ENCODE measurements around the gene ARMS2.
A peak's percentile ranks its signal among the peaks of the same experiment; 100 is the strongest.

ARMS2 gene

DNA sequence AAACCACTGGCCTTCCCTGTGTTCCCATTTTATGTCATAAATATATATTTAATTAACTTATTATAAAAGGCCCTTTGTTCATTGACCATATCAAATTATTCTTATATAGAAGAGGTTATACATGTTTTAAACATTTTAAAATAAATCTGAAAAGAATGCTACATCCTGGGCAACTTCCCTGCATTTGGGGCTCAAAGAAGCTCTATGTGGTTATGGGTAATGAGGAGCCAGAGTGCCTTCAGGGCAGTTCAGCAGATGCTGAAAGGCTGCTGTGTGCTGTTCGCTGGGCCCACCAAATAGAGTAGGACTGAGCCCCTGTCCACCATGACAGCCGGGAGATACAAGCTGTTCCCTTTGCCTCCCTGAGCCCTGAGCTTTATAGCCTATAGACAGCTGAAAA lies 42.8 kb downstream of the ARMS2 start:
- Histone ChIP-seq H3K36me3 (ENCODE audit: low read depth) (peaks cover 6% of the 10 kb centered on the region), H3K27me3 (ENCODE audit: insufficient read depth, poor library complexity, severe bottlenecking) (no peaks in the 10 kb centered on the region), H3K27ac (ENCODE audit: poor library complexity, severe bottlenecking) (no peak overlapping the region), H3K4me1 (ENCODE audit: insufficient read depth, poor library complexity, severe bottlenecking) (peaks cover 25% of the 10 kb centered on the region), H3K4me3 (ENCODE audit: severe bottlenecking) (no peak overlapping the region), H3K9me3 (ENCODE audit: severe bottlenecking) (no peaks in the 10 kb centered on the region)
- no peak for DNase-seq (ENCODE audit: low spot score)
- TF ChIP-seq, protein P1, sequence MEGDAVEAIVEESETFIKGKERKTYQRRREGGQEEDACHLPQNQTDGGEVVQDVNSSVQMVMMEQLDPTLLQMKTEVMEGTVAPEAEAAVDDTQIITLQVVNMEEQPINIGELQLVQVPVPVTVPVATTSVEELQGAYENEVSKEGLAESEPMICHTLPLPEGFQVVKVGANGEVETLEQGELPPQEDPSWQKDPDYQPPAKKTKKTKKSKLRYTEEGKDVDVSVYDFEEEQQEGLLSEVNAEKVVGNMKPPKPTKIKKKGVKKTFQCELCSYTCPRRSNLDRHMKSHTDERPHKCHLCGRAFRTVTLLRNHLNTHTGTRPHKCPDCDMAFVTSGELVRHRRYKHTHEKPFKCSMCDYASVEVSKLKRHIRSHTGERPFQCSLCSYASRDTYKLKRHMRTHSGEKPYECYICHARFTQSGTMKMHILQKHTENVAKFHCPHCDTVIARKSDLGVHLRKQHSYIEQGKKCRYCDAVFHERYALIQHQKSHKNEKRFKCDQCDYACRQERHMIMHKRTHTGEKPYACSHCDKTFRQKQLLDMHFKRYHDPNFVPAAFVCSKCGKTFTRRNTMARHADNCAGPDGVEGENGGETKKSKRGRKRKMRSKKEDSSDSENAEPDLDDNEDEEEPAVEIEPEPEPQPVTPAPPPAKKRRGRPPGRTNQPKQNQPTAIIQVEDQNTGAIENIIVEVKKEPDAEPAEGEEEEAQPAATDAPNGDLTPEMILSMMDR (IDR thresholded peaks at IDR 0.05; ENCODE audit: poor library complexity, severe bottlenecking), result no peak
- no peak for ATAC-seq (ENCODE audit: low read depth)

DNA sequence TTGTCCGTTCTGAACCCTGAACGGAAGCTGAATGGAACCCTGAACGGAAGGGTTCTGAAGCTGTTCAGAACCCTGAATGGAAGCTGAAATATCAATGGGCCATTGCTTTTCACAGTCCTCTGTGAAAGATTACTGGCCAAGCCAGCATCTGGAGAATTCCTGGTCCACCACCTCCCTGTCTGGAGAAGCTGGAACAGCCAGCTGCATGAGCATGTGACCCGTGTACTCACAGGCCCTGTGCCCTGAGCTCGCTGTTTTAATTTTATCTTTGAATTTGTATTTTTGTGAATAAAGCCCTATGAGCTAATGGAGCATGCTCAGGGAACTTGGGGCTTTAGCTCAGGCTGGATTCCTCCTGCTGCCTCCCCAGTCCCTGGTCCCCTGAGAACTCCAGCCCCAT lies 44.1 kb downstream of the ARMS2 start:
- H3K36me3 ChIP-seq (ENCODE audit: low read depth), result no peaks in the 10 kb centered on the region
- no peaks in the 10 kb centered on the region for H3K9me3 ChIP-seq (ENCODE audit: severe bottlenecking)
- DNase-seq (ENCODE audit: low spot score) (peak; percentile 11), ATAC-seq (ENCODE audit: low read depth) (no peak)
- H3K27ac ChIP-seq (ENCODE audit: poor library complexity, severe bottlenecking), result no peak overlapping the region
- H3K27me3 ChIP-seq (ENCODE audit: insufficient read depth, poor library complexity, severe bottlenecking), result no peaks in the 10 kb centered on the region
- H3K4me1 ChIP-seq (ENCODE audit: insufficient read depth, poor library complexity, severe bottlenecking), result peaks cover 23% of the 10 kb centered on the region
- no peak overlapping the region for H3K4me3 ChIP-seq (ENCODE audit: severe bottlenecking)
- TF ChIP-seq, protein P1 (IDR thresholded peaks at IDR 0.05; ENCODE audit: poor library complexity, severe bottlenecking), result no peak

DNA sequence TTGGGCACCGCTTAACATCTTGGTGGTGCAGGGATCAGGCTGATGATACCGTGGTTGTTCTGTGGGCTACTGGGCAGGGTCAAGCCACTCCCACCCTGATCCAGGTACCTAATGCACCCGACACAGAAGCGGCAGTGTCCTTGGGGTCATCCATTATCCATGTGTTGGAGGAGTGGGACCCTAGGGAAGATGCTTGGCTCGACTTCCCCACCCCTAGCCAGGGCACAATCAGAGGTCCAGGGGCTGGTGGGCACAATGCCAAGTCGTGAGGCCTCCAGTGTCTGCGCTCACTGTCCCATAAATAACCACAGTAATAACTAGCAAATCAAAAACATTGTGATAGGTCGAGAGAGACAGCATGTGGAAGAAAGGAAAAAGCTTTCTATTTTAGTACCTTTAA lies 44.6 kb downstream of the ARMS2 start:
- Histone ChIP-seq H3K27me3 (ENCODE audit: insufficient read depth, poor library complexity, severe bottlenecking) (no peaks in the 10 kb centered on the region), H3K4me1 (ENCODE audit: insufficient read depth, poor library complexity, severe bottlenecking) (peaks cover 20% of the 10 kb centered on the region), H3K36me3 (ENCODE audit: low read depth) (no peaks in the 10 kb centered on the region), H3K4me3 (ENCODE audit: severe bottlenecking) (no peak overlapping the region), H3K27ac (ENCODE audit: poor library complexity, severe bottlenecking) (no peak overlapping the region), H3K9me3 (ENCODE audit: severe bottlenecking) (no peaks in the 10 kb centered on the region)
- TF ChIP-seq, protein P1 (IDR thresholded peaks at IDR 0.05; ENCODE audit: poor library complexity, severe bottlenecking), result no peak
- DNase-seq (ENCODE audit: low spot score) (no peak), ATAC-seq (ENCODE audit: low read depth) (no peak)

DNA sequence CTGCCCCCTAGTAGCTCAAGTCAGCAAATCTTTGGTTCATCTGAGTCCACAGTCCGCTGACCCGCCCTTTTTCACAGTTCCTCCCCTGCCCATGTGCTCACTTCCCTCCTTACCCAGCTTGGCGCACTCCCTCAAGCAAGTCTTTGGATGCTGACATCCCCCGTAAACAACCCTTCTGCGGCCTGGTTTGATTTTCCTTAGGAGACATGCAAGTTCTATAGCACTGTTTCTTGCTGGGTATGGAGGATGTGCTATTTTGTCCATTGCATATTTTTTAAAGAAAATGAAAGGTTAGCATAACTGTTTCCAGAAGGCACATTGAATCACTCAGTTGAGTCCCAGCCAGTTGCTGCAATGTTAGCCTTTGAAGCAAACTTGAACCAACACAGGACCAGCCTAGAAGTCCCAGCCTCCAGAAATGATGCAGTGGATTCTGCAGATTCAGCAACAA lies 45.1 kb downstream of the ARMS2 start:
- Histone ChIP-seq H3K27me3 (ENCODE audit: insufficient read depth, poor library complexity, severe bottlenecking) (no peaks in the 10 kb centered on the region), H3K4me3 (ENCODE audit: severe bottlenecking) (no peak overlapping the region), H3K4me1 (ENCODE audit: insufficient read depth, poor library complexity, severe bottlenecking) (peaks cover 19% of the 10 kb centered on the region), H3K9me3 (ENCODE audit: severe bottlenecking) (no peaks in the 10 kb centered on the region), H3K36me3 (ENCODE audit: low read depth) (no peaks in the 10 kb centered on the region), H3K27ac (ENCODE audit: poor library complexity, severe bottlenecking) (no peak overlapping the region)
- DNase-seq (ENCODE audit: low spot score), result no peak
- ATAC-seq (ENCODE audit: low read depth), result no peak
- TF ChIP-seq, protein P1 (IDR thresholded peaks at IDR 0.05; ENCODE audit: poor library complexity, severe bottlenecking), result no peak

DNA sequence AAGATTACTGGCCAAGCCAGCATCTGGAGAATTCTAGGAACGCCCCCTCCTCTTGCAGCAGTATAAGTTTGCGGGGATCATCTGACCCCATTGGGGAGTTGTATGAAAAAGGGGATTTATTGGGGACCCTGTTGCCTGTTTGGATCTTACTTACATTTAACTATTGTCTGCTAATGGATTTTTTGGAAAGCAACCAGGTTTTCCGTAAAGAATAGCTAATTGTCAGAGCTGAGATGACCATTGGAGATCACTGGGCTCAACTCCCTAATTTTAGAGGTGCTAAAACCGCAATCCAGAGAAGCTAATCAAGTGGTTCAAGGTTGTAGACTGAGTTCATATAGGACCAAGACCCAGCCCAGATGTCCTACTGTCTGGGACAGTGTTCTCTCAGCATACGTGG lies 45.7 kb downstream of the ARMS2 start:
- no peak overlapping the region for H3K27ac ChIP-seq (ENCODE audit: poor library complexity, severe bottlenecking)
- H3K27me3 ChIP-seq (ENCODE audit: insufficient read depth, poor library complexity, severe bottlenecking), result no peaks in the 10 kb centered on the region
- TF ChIP-seq, protein P1 (IDR thresholded peaks at IDR 0.05; ENCODE audit: poor library complexity, severe bottlenecking), result no peak
- ATAC-seq (ENCODE audit: low read depth), result no peak
- DNase-seq (ENCODE audit: low spot score), result no peak
- no peaks in the 10 kb centered on the region for H3K36me3 ChIP-seq (ENCODE audit: low read depth)
- H3K9me3 ChIP-seq (ENCODE audit: severe bottlenecking), result no peaks in the 10 kb centered on the region
- peaks cover 18% of the 10 kb centered on the region for H3K4me1 ChIP-seq (ENCODE audit: insufficient read depth, poor library complexity, severe bottlenecking)
- no peak overlapping the region for H3K4me3 ChIP-seq (ENCODE audit: severe bottlenecking)

Measured in RWPE2 (cell line).